ENCODE measurements around the gene GALNS. TPM values are rescaled to one million over a fixed set of nuclear protein-coding genes. Genes with fewer than 3 reads are reported as not detected.
A peak's percentile ranks its signal among the peaks of the same experiment; 100 is the strongest.

Gene GALNS
- total RNA-seq, 1 experiment from 2014 or later = 62.3 TPM

- H3K4me1 ChIP-seq (replicated peaks; ENCODE audit: insufficient read depth) = peaks cover 94% of the 10 kb centered on the region
- intact Hi-C loops (cut with micrococcal nuclease; ENCODE audit: unreplicated experiment) = no loop called here
- peak overlapping the region; percentile 23; the same call in 1 of the 2 replicates for H3K4me2 ChIP-seq
- no peak overlapping the region for H3K4me3 ChIP-seq
- no peak for TF ChIP-seq EZH2 (IDR thresholded peaks at IDR 0.05; ENCODE audit: low read depth)
- TF ChIP-seq, protein P1, sequence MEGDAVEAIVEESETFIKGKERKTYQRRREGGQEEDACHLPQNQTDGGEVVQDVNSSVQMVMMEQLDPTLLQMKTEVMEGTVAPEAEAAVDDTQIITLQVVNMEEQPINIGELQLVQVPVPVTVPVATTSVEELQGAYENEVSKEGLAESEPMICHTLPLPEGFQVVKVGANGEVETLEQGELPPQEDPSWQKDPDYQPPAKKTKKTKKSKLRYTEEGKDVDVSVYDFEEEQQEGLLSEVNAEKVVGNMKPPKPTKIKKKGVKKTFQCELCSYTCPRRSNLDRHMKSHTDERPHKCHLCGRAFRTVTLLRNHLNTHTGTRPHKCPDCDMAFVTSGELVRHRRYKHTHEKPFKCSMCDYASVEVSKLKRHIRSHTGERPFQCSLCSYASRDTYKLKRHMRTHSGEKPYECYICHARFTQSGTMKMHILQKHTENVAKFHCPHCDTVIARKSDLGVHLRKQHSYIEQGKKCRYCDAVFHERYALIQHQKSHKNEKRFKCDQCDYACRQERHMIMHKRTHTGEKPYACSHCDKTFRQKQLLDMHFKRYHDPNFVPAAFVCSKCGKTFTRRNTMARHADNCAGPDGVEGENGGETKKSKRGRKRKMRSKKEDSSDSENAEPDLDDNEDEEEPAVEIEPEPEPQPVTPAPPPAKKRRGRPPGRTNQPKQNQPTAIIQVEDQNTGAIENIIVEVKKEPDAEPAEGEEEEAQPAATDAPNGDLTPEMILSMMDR (conservative IDR thresholded peaks at IDR 0.05) = no peak
- H3K27me3 ChIP-seq (ENCODE audit: insufficient read depth, low read depth) = no peaks in the 10 kb centered on the region
- peaks cover 55% of the 10 kb centered on the region for H4K20me1 ChIP-seq (ENCODE audit: insufficient read depth)
- DNase-seq = no peak
- no peaks in the 10 kb centered on the region for H3K36me3 ChIP-seq (ENCODE audit: low read depth)
- ChIA-PET CTCF (interaction anchor here (1.1 kb wide), 1 partner anchor 30 kb away, joined by 5 read pairs; no protein-coding TSS in a partner anchor), POLR2A (ENCODE audit: unreplicated experiment) (interaction anchor here (0.6 kb wide), 1 partner anchor 10 kb away, joined by 3 read pairs; no protein-coding TSS in a partner anchor)
- no peak overlapping the region for H2AFZ ChIP-seq
- H3K9me2 ChIP-seq (ENCODE audit: insufficient read depth) = no peaks in the 10 kb centered on the region
- peaks cover 76% of the 10 kb centered on the region for H3F3A ChIP-seq (ENCODE audit: insufficient read depth, low read depth)
- no TSS peak for BruUV-seq (replicated peaks)
- peaks cover 83% of the 10 kb centered on the region for H3K79me2 ChIP-seq (ENCODE audit: low read depth)
- no peak overlapping the region for H3K27ac ChIP-seq
- no peaks in the 10 kb centered on the region for H3K9me3 ChIP-seq (ENCODE audit: insufficient read depth, low read depth)
Measured at GRCh38 chr16:88767546-88768070, 89.1 kb downstream of the GALNS start.

DNA sequence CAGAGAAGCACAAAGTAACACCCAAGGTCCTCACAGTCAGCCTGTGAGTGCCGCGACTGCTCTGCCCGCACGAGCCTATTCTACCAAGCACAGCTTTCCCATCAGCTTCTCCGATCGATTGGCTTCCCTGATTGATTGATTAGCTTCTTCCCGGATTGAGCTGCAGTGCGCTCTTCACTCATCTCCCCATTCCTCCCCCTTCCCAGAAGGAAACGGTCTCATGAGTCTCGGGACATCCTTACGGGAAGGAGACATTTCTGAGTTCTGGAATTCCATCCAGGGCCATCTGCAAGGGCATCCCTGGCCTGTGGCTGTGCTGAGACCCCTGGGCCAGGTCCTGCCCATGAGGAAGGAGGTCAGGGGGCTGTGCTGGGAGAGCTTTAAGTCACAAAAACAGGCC lies 89.8 kb downstream of the GALNS start:
- H3K27me3 ChIP-seq (ENCODE audit: insufficient read depth, low read depth) = no peaks in the 10 kb centered on the region
- no peaks in the 10 kb centered on the region for H3K36me3 ChIP-seq (ENCODE audit: low read depth)
- ChIA-PET CTCF (no interaction called here), POLR2A (ENCODE audit: unreplicated experiment) (interaction anchor here (0.6 to 0.7 kb wide), 2 partner anchors 9 to 17 kb away, joined by 3 read pairs; no protein-coding TSS in a partner anchor)
- H3K4me3 ChIP-seq = no peak overlapping the region
- peaks cover 83% of the 10 kb centered on the region for H3K79me2 ChIP-seq (ENCODE audit: low read depth)
- intact Hi-C loops (cut with micrococcal nuclease; ENCODE audit: unreplicated experiment) = no loop called here
- H2AFZ ChIP-seq = no peak overlapping the region
- no peak overlapping the region for H3K27ac ChIP-seq
- peaks cover 76% of the 10 kb centered on the region for H3F3A ChIP-seq (ENCODE audit: insufficient read depth, low read depth)
- H3K4me2 ChIP-seq = no peak overlapping the region
- peaks cover 94% of the 10 kb centered on the region for H3K4me1 ChIP-seq (replicated peaks; ENCODE audit: insufficient read depth)
- H3K9me2 ChIP-seq (ENCODE audit: insufficient read depth) = no peaks in the 10 kb centered on the region
- H4K20me1 ChIP-seq (ENCODE audit: insufficient read depth) = peaks cover 50% of the 10 kb centered on the region
- no peak for TF ChIP-seq EZH2 (IDR thresholded peaks at IDR 0.05; ENCODE audit: low read depth)
- TF ChIP-seq, protein P1 (conservative IDR thresholded peaks at IDR 0.05) = no peak
- no TSS peak for BruUV-seq (replicated peaks)
- no peak for DNase-seq
- H3K9me3 ChIP-seq (ENCODE audit: insufficient read depth, low read depth) = no peaks in the 10 kb centered on the region

DNA sequence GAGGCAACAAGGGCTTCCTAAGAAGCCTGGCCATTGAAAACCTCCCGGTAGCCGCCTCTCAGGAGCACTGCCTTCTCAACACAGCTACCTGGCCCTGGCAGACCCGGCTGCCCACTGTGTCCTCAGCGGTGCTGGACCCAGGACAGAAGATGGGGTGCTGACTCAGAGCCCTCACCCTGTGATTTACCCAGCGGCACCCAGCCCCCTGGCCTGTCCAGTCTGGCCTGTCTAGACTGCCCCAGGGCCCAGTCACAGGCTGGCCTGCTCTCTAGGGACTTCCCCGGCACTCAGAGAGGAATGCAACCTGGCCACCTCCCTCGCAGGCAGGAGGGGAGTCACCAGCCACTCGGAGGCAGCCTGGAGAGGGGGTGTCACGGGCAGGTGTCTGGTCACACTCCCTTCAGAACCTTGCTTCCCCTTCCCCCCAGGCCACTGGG lies 91.8 kb downstream of the GALNS start:
- CTCF ChIA-PET = interaction anchor here (1.4 to 2.2 kb wide), 2 partner anchors 20 to 28 kb away, joined by 8 to 16 read pairs; no protein-coding TSS in a partner anchor
- H4K20me1 ChIP-seq (ENCODE audit: insufficient read depth) = peaks cover 42% of the 10 kb centered on the region
- H3K27me3 ChIP-seq (ENCODE audit: insufficient read depth, low read depth) = no peaks in the 10 kb centered on the region
- H3F3A ChIP-seq (ENCODE audit: insufficient read depth, low read depth) = peaks cover 83% of the 10 kb centered on the region
- peak overlapping the region; percentile 83 for H3K4me2 ChIP-seq
- no peaks in the 10 kb centered on the region for H3K9me3 ChIP-seq (ENCODE audit: insufficient read depth, low read depth)
- H2AFZ ChIP-seq = no peak overlapping the region
- peak overlapping the region; percentile 63 for H3K27ac ChIP-seq
- no TSS peak for BruUV-seq (replicated peaks)
- peaks cover 98% of the 10 kb centered on the region for H3K4me1 ChIP-seq (replicated peaks; ENCODE audit: insufficient read depth)
- H3K79me2 ChIP-seq (ENCODE audit: low read depth) = peaks cover 87% of the 10 kb centered on the region
- no peaks in the 10 kb centered on the region for H3K9me2 ChIP-seq (ENCODE audit: insufficient read depth)
- POLR2A ChIA-PET (ENCODE audit: unreplicated experiment) = interaction anchor here (0.7 kb wide), 1 partner anchor 556 kb away, joined by 7 read pairs; no protein-coding TSS in a partner anchor
- H3K36me3 ChIP-seq (ENCODE audit: low read depth) = no peaks in the 10 kb centered on the region
- peak; percentile 98 to 100 for DNase-seq
- TF ChIP-seq EZH2 (IDR thresholded peaks at IDR 0.05; ENCODE audit: low read depth) = no peak
- TF ChIP-seq, protein P1 (conservative IDR thresholded peaks at IDR 0.05) = no peak
- peak overlapping the region; percentile 49; the same call in 1 of the 2 replicates for H3K4me3 ChIP-seq
- intact Hi-C loops (cut with micrococcal nuclease; ENCODE audit: unreplicated experiment) = loop anchor here (1.0 to 5.0 kb wide), 3 partner anchors 10 to 898 kb away; partner anchors contain the start of genes CDT1 and SLC7A5
